Activated T-cell treated with anti-CD3 and anti-CD28 coated beads, Interleukin-2, amount 50 U/mL, for 4 hours (primary cell): ENCODE data around the gene PHC2. TPM values are rescaled to one million over a fixed set of nuclear protein-coding genes. Genes with fewer than 3 reads are reported as not detected.

Experiments
- ATAC-seq, 2 donors: fragments of 200-7000 bp; cut with Tn5 transposase; one replicate each; pipeline ENCODE4 v1.10.0; 2021
- DNase-seq: peaks from one replicate; pipeline ENCODE4 v3.0.0-alpha.2; 2020
- H3K27me3 Mint-ChIP-seq: one replicate; pipeline ENCODE4 v1.8.0; 2021; ENCODE audit warnings: low read depth, mixed read lengths
- H3K36me3 Mint-ChIP-seq: one replicate; pipeline ENCODE4 v1.8.0; 2022; ENCODE audit warnings: mixed read lengths; ENCODE audit not compliant: insufficient read depth
- H3K4me1 Mint-ChIP-seq: one replicate; pipeline ENCODE4 v1.8.0; 2021; ENCODE audit warnings: low read depth, mixed read lengths
- H3K4me3 Mint-ChIP-seq: one replicate; pipeline ENCODE4 v1.8.0; 2021; ENCODE audit warnings: mild to moderate bottlenecking, moderate library complexity, mixed read lengths
- H3K9me3 Mint-ChIP-seq: one replicate; pipeline ENCODE4 v1.8.0; 2021; ENCODE audit warnings: mixed read lengths
- total RNA-seq, 3 donors: library from RNA; stranded (reverse); gene quantifications; one replicate each; pipeline ENCODE4 v1.2.1, GENCODE V29; 2021

The PHC2 gene
- total RNA-seq, 3 donors from 2014 or later: 22.8 to 31.7 (median 30.5) TPM

DNA sequence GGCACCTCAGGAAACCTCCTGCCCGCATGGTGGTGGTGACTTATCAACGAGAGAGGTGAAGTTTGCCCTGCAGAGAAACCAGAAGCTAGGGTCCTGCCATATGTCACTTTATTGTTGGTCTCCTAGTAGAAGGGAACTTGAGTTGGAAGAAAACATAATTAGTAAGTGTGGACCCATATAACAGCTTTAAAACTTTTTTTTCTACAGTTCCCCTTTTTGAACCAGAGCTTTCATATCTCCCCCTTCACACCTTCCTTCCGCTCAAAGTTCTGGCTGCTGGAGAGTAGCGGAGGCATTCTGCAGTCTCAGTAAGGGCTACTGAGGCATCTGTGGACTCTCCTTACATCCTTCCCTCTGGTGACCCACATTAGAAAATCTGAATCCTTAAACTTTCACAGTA, 48.9 kb downstream of the PHC2 start:
- Mint-ChIP-seq H3K4me3 (no peak overlapping the region), H3K4me1 (peaks cover 38% of the 10 kb centered on the region), H3K36me3 (no peaks in the 10 kb centered on the region), H3K9me3 (no peaks in the 10 kb centered on the region), H3K27me3 (peaks cover 4% of the 10 kb centered on the region)
- no peak for ATAC-seq
- no peak for DNase-seq

DNA sequence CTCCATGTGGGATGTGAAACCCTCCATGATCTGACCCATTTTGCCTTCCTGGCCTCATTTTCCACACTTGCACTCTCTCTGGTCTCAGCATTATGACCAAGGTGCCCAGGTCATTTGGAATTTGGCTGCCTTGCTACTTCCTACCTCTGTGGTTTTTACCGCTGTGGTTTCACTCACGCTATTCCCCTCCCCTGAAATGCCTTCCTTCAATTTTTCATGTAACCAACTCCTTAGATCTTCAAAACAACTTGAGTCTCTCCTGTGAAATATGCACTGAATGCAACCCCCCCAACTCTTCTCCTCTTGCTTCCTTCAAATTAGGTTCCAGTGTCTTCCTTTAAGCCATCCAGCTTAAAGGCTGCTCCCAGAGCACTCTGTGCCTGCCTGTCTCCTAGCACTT, 50.1 kb downstream of the PHC2 start:
- DNase-seq (no peak), ATAC-seq (no peak)
- H3K36me3 Mint-ChIP-seq: no peaks in the 10 kb centered on the region
- peaks cover 46% of the 10 kb centered on the region for H3K4me1 Mint-ChIP-seq
- peaks cover 2% of the 10 kb centered on the region for H3K27me3 Mint-ChIP-seq
- H3K4me3 Mint-ChIP-seq: no peak overlapping the region
- H3K9me3 Mint-ChIP-seq: no peaks in the 10 kb centered on the region

DNA sequence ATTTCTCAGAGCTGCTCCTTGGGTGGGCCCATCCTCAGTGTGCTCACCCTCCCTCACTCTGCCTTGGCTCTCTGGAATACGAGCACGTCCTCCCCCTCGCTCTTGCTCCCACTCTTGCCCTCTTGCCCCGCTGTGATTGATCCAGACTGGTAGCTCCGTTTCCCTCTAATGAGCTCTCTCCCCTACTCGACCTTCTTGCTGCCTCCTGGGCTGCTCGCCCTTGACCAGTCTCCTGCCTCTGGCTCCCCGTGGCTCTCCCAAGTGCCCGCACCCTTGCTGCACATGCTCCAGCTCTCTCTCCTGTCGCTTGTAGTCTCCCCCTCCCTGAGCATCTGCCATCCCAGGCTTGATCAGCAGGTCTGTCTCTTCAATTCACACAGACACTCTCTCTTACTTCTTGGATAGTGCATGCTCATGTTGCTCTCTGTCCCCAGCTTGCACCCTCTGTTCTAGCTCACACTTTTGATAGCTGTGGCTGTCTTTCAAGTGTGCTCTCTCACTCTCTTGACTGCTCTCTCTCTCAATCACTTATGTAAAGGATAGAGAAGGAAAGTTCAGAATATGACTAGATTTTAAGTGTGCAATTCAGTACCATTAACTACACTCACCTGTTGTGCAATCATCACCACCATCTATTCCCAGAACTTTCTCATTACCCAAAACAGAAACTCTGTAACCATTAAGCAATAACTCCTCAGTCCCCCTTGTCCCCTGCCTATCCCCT, 51.1 kb downstream of the PHC2 start:
- Mint-ChIP-seq H3K27me3 (peaks cover 2% of the 10 kb centered on the region), H3K4me1 (peaks cover 46% of the 10 kb centered on the region), H3K4me3 (no peak overlapping the region), H3K36me3 (no peaks in the 10 kb centered on the region), H3K9me3 (no peaks in the 10 kb centered on the region)
- DNase-seq (no peak), ATAC-seq (no peak)

DNA sequence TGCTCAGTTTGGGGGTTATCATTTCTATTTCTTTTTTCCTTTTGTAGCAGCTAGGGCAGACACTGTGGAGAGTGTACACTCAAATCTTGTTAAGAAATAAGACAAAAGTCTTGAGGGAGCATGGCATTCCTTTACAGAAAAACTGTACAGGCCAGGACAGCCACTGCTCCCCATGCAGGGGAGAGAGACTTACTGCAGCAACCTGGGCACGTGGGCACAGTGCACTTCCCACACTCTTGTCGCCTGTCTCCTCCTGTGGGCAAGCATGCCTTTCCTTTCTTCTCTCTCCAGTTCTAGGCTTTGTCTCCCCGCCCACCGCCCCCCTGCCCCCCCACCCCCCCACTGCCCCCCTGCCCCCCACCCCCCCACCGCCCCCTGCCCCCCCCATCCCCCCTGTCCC, 51.9 kb downstream of the PHC2 start:
- H3K4me1 Mint-ChIP-seq: peaks cover 46% of the 10 kb centered on the region
- no peaks in the 10 kb centered on the region for H3K9me3 Mint-ChIP-seq
- no peak overlapping the region for H3K4me3 Mint-ChIP-seq
- DNase-seq (no peak), ATAC-seq (no peak)
- no peaks in the 10 kb centered on the region for H3K27me3 Mint-ChIP-seq
- H3K36me3 Mint-ChIP-seq: no peaks in the 10 kb centered on the region

DNA sequence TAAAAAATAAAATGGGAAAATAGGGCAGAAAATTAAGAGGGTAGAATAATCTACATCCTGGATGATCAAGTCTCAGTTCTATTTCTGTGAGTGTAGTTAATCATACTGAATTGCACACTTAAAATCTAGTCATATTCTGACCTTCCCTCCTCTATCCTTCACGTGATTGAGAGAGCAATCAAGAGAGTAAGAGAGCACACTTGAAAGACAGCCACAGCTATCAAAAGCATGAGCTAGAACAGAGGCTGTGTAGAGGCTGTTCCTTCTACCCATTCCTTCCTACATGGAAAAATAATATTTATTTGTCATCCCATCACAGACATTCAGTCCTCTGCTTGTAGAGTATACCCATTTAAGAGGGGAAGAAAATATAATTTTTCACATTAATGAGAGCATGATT, 52.4 kb downstream of the PHC2 start:
- Mint-ChIP-seq H3K4me3 (no peak overlapping the region), H3K9me3 (no peaks in the 10 kb centered on the region), H3K36me3 (no peaks in the 10 kb centered on the region), H3K27me3 (no peaks in the 10 kb centered on the region), H3K4me1 (peaks cover 46% of the 10 kb centered on the region)
- DNase-seq: no peak
- no peak for ATAC-seq

DNA sequence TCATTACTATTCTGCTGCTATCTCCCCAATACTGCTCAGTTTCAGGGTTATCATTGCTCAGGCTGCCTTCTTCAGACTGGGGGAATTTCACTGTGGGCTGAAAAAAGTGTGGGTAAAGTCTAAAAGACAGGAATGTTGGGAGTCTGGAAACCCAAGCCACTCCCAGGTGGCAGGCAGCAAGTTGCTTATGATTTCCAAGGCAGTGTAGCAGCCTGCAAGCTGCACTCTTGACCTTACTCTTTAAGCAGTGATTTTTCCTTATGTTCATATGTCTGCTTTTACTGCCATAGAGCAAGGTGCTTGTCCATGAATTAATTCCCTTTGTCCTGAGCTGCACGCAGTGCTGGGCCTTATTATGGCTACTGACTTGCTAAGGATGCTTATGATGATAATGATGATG, 53.1 kb downstream of the PHC2 start:
- H3K4me1 Mint-ChIP-seq: peaks cover 46% of the 10 kb centered on the region
- ATAC-seq (no peak), DNase-seq (no peak)
- H3K9me3 Mint-ChIP-seq: no peaks in the 10 kb centered on the region
- H3K4me3 Mint-ChIP-seq: no peak overlapping the region
- H3K27me3 Mint-ChIP-seq: no peaks in the 10 kb centered on the region
- no peaks in the 10 kb centered on the region for H3K36me3 Mint-ChIP-seq

DNA sequence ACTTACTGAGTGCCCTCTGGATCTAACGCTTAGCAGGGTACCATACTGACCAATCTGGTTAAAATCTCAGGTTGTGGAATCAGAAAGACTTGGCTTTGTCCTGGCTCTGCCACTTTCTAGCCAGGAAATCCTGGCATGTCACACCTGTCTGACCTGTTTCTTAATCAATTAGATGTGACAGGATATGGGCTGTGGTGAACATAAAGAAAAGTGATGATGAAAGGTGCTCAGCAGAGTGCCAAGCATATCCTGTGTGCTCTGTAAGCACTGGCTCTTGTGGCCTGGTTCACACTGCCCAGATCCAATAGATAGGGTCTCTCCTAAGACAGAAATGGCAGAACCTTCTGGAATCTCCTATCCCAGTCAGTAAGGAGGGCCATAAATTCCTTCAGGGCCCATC, 53.9 kb downstream of the PHC2 start:
- H3K36me3 Mint-ChIP-seq: no peaks in the 10 kb centered on the region
- H3K27me3 Mint-ChIP-seq: no peaks in the 10 kb centered on the region
- DNase-seq (no peak), ATAC-seq (no peak)
- no peaks in the 10 kb centered on the region for H3K9me3 Mint-ChIP-seq
- peaks cover 42% of the 10 kb centered on the region for H3K4me1 Mint-ChIP-seq
- no peak overlapping the region for H3K4me3 Mint-ChIP-seq

DNA sequence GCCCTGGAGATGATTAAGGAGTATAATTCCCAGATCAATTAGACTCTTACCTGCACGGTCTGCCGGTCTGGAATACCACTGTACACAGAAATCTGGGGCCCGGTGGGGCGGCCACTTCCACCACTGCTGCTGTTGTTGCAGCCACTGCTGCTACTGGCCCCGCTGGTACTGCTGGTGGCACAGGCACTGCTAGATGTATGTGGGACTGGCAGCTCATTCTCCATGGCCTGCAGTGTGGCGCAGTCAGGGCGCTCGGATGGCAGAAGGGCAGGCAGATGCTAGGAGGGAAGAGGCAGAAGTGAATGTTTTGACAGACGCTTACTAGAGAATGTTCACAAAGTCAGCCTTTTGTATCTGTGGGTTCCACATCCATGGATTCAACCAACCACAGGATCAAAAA, 55.6 kb downstream of the PHC2 start:
- no peak overlapping the region for H3K4me3 Mint-ChIP-seq
- no peaks in the 10 kb centered on the region for H3K9me3 Mint-ChIP-seq
- no peaks in the 10 kb centered on the region for H3K36me3 Mint-ChIP-seq
- peaks cover 33% of the 10 kb centered on the region for H3K4me1 Mint-ChIP-seq
- DNase-seq (no peak), ATAC-seq (no peak)
- no peaks in the 10 kb centered on the region for H3K27me3 Mint-ChIP-seq

DNA sequence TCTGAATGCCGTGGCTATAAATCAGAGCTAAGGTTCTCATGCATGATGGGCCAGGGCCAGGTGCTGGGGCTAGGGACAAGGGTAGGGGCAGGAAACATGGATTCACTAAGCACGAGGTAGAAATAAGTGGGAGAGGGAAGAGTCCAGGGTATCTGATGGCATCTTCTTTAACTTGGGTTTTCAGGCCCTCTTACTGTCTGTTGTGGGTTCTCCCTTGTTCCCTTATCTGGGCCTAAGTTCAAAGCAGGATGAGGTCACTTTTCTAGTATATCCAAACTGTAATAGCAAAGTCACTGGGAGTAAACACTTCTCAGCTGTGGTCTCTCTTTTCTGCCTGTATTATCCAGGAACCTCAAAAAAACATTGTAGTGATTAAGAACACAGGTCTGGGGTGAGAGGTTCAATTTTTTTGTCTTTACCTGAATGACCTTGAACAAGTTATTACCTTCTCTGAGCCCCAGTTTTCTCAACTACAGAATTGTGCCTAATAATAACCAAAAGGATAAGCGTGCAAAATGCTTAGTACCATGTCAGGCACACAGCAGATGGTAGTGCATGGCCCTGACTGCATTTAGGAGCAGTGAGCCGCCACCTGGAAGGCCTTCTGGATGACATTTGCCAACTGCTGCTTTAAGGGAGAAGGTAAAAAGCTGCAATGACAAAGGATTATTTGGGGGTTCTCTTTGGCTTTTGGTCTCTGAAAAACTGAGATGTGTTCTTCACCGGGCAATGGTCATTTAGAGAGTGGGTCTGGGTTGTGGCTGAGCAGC, 56.4 kb downstream of the PHC2 start:
- DNase-seq: no peak

DNA sequence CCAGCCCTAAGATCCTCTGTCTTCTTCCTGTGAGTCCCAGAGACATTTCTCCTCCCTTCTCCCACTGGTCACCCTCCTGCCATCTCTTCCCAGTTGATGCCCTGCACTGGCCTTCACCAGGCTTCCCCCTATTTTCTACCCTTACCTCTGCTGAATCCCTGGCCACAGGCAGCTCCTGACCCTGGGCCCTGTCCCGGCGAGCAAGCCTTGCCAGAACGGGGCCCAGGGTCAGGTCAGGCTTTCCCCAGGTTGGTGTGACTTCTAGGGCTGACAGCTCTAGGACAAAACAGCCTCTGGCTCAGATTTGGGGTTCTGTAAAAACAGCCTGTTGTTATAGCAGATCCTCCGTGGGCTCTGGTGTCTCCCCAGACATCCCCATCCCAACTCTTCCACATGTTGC, 57.3 kb downstream of the PHC2 start:
- H3K9me3 Mint-ChIP-seq: no peaks in the 10 kb centered on the region
- no peaks in the 10 kb centered on the region for H3K27me3 Mint-ChIP-seq
- DNase-seq (no peak), ATAC-seq (no peak)
- no peaks in the 10 kb centered on the region for H3K36me3 Mint-ChIP-seq
- no peak overlapping the region for H3K4me3 Mint-ChIP-seq
- H3K4me1 Mint-ChIP-seq: peaks cover 23% of the 10 kb centered on the region

More for the DNA sequence above, 56.4 kb downstream of the PHC2 start:
- no peak overlapping the region for H3K4me3 Mint-ChIP-seq
- ATAC-seq: no peak
- peaks cover 26% of the 10 kb centered on the region for H3K4me1 Mint-ChIP-seq
- no peaks in the 10 kb centered on the region for H3K27me3 Mint-ChIP-seq
- H3K9me3 Mint-ChIP-seq: no peaks in the 10 kb centered on the region
- H3K36me3 Mint-ChIP-seq: no peaks in the 10 kb centered on the region

DNA sequence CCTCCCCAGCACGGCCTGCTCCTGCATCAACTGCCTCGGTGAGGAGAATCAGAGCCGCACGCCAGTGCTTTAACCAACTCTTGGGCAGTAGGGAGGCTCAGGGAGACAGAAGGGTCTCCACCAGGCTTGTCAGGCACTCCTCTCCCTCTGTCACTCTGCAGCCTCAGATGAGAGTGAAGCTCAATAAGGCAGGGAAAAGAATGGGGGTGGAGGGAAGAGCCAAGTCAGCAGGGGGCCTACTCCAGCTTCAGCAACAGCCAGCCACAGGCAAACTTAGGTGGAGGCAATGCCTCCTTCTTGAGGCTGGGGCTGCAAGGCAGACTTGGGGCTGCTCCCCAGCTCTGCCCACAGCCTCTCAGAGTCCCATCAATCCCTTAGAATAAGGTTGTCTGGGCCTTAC, 58.2 kb downstream of the PHC2 start:
- Mint-ChIP-seq H3K27me3 (no peaks in the 10 kb centered on the region), H3K36me3 (no peaks in the 10 kb centered on the region), H3K4me3 (no peak overlapping the region), H3K9me3 (no peaks in the 10 kb centered on the region), H3K4me1 (peaks cover 15% of the 10 kb centered on the region)
- DNase-seq (no peak), ATAC-seq (no peak)

DNA sequence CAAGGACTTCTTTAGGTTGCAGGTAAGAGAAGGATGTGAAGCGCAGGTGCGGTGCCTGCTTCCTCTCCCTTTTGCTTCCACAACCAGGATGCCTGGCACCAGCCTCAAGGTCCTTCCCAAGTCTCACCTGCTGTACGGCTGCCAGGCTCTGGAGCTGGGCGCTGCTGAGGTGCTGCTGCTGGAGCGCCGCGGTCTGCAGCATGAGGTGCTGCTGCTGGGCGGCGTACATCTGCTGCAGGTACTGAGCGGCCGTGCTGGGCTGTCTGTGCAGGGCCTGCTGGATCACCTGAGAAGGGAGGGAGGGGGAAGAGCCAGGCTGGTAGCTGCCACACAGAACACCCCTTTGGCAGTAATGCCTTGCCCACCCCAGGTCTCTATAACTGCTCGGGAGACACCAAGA, 58.7 kb downstream of the PHC2 start:
- Mint-ChIP-seq H3K36me3 (no peaks in the 10 kb centered on the region), H3K27me3 (no peaks in the 10 kb centered on the region), H3K4me1 (peaks cover 10% of the 10 kb centered on the region), H3K4me3 (no peak overlapping the region), H3K9me3 (no peaks in the 10 kb centered on the region)
- DNase-seq (no peak), ATAC-seq (no peak)

DNA sequence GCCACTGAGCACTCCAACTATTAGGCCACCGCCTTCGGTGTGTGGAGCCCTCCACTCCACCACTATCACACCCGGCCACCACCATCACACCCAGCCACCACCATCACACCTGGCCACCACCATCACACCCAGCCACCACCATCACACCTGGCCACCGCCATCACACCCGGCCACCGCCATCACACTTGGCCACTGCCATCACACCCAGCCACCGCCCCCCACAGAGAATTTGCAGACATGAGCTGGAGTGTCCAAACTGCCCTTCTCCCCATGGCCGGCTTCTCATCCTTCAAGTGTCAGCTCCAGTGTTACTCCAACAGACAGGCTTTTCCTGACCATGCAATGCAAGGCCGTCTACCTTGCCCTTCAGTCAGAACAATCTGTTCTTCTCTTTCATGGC, 59.6 kb downstream of the PHC2 start:
- ATAC-seq (no peak), DNase-seq (no peak)
- Mint-ChIP-seq H3K4me3 (no peak overlapping the region), H3K36me3 (no peaks in the 10 kb centered on the region), H3K27me3 (peaks cover 2% of the 10 kb centered on the region), H3K4me1 (peaks cover 2% of the 10 kb centered on the region), H3K9me3 (no peaks in the 10 kb centered on the region)

DNA sequence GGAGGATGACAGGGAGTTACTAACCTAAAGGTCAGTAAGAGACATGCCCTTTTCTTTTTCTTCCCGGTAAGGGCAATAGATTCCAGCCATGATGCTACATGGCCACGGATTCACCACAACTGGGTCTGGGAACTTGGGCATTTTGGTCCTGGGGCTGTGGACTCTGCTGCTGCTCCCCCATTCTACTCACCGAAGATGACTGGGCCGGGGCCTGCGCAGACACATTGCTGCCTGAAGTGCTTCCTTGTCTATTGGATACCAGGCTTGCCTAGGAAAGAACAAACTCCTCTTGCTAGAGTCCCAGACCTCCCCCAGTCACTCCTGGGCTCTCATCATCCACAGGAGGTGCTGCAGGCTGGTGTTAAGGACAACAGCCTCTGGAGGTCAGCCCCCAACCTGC, 60.1 kb downstream of the PHC2 start:
- DNase-seq (no peak), ATAC-seq (no peak)
- H3K4me3 Mint-ChIP-seq: no peak overlapping the region
- H3K36me3 Mint-ChIP-seq: no peaks in the 10 kb centered on the region
- H3K4me1 Mint-ChIP-seq: no peaks in the 10 kb centered on the region
- no peaks in the 10 kb centered on the region for H3K9me3 Mint-ChIP-seq
- H3K27me3 Mint-ChIP-seq: peaks cover 2% of the 10 kb centered on the region

DNA sequence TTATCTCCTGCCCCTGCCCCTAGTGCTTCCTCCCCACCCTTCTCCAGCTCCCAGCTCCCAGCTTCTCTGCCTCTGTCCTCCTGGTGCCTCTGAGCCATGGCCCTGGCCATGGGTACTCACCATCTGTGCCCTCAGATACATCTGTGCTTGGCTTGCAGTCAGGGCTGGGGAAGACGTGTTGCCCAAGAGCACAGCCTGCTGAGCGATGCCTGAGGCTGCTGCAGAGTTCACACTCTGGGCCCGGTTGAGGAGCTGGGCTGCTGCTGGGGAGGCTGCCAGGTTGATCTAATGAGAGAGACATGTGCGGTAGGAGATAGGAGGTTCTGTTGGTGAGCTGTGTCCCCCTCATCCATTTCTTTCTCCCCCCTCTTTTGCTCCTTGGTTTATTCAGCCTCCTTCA, 60.6 kb downstream of the PHC2 start:
- DNase-seq (no peak), ATAC-seq (no peak)
- H3K4me3 Mint-ChIP-seq: no peak overlapping the region
- H3K27me3 Mint-ChIP-seq: peaks cover 2% of the 10 kb centered on the region
- no peaks in the 10 kb centered on the region for H3K9me3 Mint-ChIP-seq
- no peaks in the 10 kb centered on the region for H3K36me3 Mint-ChIP-seq
- no peaks in the 10 kb centered on the region for H3K4me1 Mint-ChIP-seq
